ENCODE data around the gene SCN4B.
A peak's percentile ranks its signal among the peaks of the same experiment; 100 is the strongest.

Gene SCN4B

DNA sequence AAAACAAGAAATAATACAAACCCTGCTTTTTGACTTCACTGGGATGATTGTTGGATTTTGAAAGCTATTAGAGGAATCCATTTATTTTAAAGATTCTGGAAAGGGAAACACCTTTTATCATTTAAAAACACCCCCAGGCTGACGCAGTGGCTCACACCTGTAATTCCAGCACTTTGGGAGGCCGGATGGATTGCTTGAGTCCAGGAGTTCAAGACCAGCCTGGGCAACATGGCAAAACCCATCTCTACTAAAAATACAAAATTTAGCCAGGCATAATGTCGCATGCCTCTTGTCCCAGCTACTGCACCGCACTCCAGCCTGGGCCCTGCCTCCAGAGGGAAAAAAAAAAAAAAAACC is 24.1 kb upstream of the SCN4B start:
- no peak overlapping the region for H3K4me3 ChIP-seq (ENCODE audit: low read length)
- no peak for DNase-seq (ENCODE audit: low read depth)
- TF ChIP-seq, protein P1, sequence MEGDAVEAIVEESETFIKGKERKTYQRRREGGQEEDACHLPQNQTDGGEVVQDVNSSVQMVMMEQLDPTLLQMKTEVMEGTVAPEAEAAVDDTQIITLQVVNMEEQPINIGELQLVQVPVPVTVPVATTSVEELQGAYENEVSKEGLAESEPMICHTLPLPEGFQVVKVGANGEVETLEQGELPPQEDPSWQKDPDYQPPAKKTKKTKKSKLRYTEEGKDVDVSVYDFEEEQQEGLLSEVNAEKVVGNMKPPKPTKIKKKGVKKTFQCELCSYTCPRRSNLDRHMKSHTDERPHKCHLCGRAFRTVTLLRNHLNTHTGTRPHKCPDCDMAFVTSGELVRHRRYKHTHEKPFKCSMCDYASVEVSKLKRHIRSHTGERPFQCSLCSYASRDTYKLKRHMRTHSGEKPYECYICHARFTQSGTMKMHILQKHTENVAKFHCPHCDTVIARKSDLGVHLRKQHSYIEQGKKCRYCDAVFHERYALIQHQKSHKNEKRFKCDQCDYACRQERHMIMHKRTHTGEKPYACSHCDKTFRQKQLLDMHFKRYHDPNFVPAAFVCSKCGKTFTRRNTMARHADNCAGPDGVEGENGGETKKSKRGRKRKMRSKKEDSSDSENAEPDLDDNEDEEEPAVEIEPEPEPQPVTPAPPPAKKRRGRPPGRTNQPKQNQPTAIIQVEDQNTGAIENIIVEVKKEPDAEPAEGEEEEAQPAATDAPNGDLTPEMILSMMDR (conservative IDR thresholded peaks at IDR 0.05; ENCODE audit: low read depth, low read length) = no peak

DNA sequence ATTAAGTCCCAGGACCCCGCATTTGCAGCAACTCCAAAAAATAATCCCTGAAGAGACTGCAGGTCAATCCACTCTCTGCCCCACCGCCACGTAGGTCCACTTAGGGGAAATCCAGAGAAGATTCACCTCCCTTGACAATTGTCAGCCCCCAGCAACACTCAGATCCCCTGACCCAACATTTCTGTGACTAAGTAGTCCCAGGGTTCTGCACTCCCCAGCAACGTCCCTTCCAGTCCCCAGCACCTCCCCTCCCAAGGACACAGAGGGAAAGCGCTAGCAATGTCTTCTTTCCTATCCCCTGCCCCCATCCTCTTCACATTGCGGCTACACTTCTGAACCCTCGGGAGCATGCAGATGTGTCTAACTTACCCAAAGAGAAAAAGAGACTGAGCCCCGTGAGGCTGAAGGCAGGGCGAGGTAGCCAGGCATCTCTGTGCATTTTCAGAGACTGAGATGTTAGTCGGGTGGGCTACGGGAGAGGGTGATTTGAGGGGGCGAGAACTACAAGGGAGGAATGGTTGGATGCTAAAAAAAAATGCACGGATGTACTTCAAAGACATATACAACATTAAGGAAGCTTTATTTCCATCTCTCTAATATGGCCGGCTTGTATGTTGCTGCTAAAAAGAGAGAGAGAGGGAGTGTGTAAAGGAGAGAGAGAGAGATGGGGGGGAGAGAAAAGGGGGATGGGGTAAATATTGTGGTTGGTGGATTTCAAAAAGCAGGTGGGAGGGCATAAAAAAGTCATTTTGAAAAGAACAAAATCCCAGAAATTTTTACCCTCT is 23.6 kb upstream of the SCN4B start, which contains the start of gene SCN2B:
Gene SCN2B (minus strand): TSS at position 647 of the 785 bp plus-strand sequence. CDS start 208 bp downstream, at position 439.
- TF ChIP-seq, protein P1 (conservative IDR thresholded peaks at IDR 0.05; ENCODE audit: low read depth, low read length) = no peak
- peak; percentile 5 for DNase-seq (ENCODE audit: low read depth)
- H3K4me3 ChIP-seq (ENCODE audit: low read length) = peak within 1 kb of the TSS; percentile 22

DNA sequence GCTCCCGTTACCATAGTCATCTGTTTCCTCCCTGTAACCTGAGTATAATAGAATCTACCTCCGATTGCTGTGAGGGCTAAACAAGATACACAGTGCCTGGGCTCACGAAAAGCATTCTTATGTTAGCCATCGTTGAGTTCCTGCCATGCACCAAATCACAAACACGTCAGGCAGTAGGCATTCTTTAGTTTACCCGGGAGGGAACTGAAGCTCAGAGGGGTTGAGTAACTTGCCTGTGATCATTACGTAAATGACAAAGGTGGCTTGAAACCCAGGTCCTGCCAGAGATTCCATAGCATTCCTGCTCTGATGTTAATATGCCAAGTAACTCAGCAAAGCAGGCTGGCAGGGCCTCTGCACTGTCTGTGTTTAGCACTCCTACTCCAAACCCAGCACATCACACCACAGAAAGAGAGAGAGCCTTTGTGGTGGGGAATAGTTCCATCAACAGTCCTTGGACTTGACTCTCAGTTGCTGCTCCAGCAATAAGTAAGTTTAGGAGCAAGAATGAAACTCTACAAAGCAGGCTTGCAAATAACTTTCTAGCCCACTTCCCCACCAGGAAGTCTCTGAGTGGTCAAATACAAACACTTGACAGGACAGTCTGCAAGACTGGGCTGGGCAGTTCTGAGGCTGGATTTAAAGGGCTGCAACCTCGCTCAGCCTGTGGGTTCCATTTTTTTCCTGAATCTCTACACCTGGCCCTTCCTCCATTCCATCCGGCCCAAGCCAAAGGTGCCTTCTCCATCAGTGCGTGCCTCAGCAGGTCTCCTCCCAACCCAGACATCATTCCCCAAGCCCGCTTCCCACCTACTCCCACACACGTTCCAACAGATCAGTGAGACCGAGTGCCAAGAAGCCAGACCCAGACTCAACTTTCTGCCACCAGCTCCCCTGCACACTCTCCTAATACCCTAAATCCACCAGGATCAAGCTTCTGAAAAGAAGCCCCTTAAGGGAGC is 22.7 kb upstream of the SCN4B start:
- no peak for DNase-seq (ENCODE audit: low read depth)
- TF ChIP-seq, protein P1 (conservative IDR thresholded peaks at IDR 0.05; ENCODE audit: low read depth, low read length) = no peak
- no peak overlapping the region for H3K4me3 ChIP-seq (ENCODE audit: low read length)

DNA sequence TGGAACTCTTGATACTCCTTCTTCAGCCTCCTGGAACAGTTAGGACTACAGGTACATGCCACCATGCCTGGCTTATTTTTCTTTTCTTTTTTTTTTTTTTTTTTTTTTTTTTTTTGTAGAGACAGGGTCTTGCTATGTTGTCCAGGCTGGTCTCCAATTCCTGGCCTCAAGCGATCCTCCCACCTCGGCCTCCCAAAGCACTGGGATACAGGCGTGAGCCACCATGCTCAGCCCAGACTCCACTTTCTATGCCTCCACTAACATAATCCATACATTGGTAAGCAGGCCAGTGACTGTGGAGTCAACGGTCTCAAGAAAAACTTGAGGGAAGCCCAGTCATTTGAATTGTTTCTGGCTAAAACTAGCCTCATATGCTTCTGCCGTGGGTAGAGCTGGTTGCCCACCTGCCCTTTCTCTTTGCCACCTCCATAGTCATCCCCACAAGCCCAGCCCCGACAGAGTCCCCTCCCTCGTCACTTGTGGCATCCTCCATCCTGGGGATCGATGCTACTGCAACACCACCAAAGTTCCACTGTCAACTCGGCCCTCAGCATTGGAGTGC is 21.5 kb upstream of the SCN4B start:
- H3K4me3 ChIP-seq (ENCODE audit: low read length) = no peak overlapping the region
- no peak for DNase-seq (ENCODE audit: low read depth)
- TF ChIP-seq, protein P1 (conservative IDR thresholded peaks at IDR 0.05; ENCODE audit: low read depth, low read length) = no peak

DNA sequence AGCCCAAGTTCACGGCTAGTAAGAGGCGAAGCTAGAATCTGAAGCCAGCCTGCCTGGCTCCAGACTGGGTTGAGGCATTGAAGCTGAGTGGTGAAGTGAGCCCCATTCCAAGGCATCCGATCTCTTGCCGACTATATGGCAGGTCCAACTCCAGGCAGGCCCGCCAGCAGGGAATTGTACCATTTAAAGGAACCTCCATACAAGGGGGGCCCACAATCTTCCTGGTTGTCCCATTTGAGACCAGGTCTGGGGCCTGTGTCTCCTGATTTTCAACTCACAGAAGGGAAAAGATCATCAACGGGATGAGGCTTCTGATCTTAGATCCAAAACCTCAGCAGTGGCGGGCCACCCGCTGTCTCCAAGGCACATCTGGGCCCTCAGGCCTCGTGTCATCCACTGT is 19.7 kb upstream of the SCN4B start:
- H3K4me3 ChIP-seq (ENCODE audit: low read length) = no peak overlapping the region
- TF ChIP-seq, protein P1 (conservative IDR thresholded peaks at IDR 0.05; ENCODE audit: low read depth, low read length) = no peak
- no peak for DNase-seq (ENCODE audit: low read depth)

DNA sequence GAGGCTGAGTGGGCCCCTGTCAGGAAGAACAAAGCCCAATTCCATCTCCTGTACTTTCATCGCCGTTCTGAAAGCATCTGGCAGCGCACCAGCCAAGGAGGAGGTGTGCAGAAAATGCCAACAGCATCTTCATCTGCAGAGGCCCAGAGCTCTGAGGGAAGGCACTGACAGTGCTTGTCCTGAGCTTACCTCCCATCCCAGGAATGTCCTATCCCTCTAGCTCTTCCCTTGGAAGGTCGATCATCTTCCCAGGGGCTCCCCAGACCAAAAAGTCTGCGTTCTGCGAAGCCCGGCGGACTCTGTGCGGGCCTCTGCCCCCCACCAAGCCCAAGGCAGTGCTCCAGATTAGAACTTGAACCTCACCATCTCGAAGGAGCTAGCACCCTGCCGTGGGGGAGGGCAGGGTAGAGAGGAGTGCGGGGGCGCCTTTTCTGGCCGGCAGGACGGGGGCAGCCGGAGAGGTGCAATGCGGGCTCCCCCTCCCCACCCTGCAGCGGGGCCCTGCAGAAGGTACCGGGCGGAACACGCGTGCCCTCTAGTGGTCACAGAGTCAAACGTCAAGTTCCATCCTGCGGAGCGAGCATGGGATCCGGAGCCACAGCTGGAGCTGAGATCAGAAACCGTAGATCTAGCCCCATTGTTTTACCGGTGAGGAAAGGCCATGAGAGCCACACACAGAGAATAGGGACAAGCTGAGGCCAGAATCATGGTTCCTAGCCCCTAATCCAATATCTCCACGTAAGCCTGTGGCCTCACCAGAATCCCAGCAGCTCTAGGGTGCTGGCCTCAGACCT is 18.8 kb upstream of the SCN4B start:
- DNase-seq (ENCODE audit: low read depth) = no peak
- H3K4me3 ChIP-seq (ENCODE audit: low read length) = no peak overlapping the region
- TF ChIP-seq, protein P1 (conservative IDR thresholded peaks at IDR 0.05; ENCODE audit: low read depth, low read length) = peak; percentile 88
